ELR (cell line): ENCODE measurements around the gene LRRC18.

ENCODE experiments used
- DNase-seq: peaks from one replicate; pipeline ENCODE4 v3.0.0-alpha.2; 2015; ENCODE audit warnings: low read depth

Gene LRRC18

GRCh38 chr10:48946332-48946731 lies 6.7 kb upstream of the LRRC18 start:
- no peak for DNase-seq

DNA sequence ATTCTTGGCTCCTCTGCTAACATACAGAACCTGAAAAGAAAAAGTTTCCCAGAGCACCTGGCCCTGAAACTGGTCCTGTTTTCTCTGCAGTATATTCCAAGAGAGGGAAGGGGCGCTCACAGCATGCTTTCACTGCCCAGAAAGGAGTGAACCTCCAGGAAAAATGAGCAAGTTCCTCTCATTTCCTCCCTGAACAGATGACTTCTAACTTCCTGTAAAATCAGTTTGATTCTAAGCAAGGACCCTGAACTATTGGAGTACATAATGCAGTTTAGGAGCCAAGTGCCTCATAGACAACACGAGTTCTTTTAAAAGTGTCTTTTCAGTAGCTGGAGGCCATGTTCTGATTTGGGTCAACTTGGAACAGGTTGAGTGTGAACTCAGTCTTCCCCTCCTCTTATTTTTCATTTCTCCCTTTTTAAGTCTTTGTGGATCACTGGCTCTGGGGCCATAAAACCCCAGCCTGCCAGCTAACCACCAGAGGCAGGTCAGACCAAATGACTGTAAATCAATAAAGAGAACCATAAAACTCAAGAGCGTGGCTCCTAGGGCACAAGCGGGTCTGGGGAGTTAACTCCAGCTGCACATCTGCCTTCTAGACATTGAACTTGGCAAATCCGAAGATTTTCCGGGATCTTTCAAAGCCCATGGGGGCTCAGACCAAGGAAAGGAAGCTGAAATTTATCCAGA lies 5.9 kb upstream of the LRRC18 start:
- DNase-seq: no peak

GRCh38 chr10:48944171-48944570 lies 4.5 kb upstream of the LRRC18 start:
- no peak for DNase-seq

DNA sequence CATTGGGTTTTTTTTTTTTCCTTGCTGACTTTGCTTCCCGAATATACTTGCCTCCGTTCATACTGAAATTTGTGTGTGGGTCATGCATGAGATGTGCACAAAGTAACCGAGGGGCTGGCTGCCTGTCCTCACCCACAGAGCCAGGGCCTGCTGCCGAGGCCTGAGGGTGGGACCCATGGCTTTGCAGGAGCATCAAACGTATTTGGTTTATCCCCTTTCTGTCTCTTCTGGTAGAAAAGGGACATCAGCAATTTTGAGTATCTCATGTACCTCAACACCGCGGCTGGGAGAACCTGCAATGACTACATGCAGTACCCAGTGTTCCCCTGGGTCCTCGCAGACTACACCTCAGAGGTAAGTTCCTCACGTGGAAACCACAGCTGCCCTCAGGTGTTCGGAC lies 3.5 kb upstream of the LRRC18 start:
- no peak for DNase-seq

DNA sequence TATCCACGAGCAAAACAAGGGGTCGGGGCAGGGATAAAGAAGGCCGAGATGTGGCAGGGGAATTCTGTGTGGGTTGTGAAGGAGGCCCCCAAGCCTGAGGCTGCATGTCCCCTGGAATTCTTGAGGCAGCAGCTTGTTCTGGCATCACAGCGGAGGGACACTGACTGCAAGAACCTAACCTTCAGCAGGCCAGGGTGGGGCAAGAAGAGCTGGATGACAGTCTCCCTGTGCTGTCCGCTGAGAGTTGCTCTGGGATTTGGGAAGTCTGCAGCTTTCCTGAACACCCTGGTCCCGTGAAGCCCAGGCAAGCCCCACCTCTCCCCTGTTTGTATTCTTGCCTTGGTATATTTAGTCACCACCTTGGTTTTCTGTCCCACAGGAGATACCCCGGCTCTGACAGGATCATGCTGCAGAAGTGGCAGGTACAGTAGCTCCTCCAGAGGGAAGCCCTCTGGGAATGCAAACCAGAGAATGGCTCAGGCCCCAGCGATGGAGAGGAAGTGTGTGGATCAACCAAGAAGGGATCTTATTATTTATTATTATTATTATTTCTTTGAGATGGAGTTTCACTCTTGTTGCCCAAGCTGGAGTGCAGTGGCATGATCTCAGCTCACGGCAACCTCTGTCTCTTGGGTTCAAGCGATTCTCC lies 1.9 kb upstream of the LRRC18 start:
- no peak for DNase-seq

DNA sequence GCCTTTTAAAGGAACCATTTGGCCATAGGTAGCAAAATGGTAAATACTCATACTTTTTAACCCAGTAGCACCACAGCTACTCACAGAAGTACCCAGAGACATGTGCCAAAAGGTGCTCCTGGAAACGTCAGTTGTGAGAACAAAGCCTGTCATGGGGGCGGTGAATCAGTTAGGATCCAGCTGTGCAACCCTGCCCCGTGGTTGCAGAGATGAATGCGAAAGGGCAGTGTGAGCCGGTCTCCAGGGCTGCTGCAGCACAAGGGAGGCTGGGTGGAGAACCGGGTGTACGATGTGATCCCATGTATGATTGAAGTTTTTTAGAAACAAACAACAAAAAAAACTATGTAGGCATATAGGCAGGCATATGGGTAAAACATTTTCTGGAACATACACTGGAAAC lies 1.3 kb upstream of the LRRC18 start:
- DNase-seq: no peak

- DNase-seq: no peak
Measured at GRCh38 chr10:48940372-48940771, 732 bp upstream of the LRRC18 start.

DNA sequence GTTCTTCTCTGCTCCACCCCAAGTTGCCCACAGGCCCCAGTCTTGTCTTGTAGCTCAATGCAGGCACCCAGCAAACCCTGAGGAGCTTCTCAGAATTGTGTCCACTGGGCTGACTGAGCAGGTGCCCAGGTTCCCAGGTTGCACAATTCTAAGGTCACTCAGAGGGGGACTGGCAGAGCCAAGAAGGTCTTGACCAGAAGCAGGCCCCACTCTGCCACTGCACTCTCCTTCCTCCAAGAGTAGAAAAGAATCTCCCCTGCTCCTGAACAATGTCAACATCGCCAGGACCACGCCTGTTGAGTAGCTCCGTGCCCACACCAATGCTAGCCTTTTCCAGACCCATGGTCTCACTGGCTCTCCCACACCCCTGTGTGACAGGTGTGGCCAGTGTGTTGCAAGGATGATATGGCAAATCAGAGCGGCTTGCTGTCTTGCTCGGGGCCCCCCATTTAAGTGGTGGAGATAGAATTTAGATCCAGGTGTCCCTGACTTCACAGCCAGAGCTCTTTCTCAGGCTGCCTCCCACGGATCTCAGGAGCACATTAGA lies 577 bp downstream of the LRRC18 start:
- DNase-seq: no peak

DNA sequence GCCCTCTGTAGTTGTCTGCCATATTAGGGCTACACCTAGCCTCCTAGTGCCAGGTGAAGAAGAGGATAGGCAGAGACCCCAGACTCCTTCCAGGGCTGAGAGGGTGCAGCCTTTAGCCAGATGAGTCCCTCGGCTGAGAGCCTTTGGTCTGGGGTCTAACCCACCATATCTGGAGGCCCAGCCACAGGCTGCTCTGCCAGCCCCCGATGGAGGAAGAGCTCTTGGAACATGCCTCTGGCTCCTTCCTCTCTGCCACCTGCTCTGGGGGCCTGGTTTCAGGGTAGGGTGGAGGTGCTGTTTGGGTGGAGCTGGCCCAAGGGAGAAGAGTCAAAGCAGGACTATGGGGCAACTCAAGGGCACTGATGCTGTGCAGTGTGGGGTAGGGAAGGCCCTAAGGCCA lies 1.4 kb downstream of the LRRC18 start:
- no peak for DNase-seq

DNA sequence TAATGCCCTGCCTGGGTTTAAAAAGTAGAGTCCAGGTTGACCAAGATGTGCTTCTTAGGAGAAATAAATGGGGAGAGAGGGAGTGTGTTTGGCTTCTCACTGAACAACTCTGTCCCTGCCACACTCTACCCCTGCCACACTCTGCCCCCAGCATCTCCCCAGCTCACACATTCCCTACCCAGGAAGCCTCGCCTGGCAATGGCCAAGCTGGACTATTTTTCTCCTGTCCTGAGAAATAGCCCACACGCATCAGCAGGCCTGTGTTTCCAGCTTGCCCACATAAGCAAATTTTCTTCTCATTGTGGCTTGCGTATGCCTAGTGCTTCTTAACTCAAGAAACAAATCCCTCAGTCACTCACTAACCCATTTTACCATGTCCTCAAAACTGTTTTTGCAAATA lies 1.8 kb downstream of the LRRC18 start:
- DNase-seq: no peak

GRCh38 chr10:48935577-48935976 lies 4.1 kb downstream of the LRRC18 start:
- DNase-seq: no peak

DNA sequence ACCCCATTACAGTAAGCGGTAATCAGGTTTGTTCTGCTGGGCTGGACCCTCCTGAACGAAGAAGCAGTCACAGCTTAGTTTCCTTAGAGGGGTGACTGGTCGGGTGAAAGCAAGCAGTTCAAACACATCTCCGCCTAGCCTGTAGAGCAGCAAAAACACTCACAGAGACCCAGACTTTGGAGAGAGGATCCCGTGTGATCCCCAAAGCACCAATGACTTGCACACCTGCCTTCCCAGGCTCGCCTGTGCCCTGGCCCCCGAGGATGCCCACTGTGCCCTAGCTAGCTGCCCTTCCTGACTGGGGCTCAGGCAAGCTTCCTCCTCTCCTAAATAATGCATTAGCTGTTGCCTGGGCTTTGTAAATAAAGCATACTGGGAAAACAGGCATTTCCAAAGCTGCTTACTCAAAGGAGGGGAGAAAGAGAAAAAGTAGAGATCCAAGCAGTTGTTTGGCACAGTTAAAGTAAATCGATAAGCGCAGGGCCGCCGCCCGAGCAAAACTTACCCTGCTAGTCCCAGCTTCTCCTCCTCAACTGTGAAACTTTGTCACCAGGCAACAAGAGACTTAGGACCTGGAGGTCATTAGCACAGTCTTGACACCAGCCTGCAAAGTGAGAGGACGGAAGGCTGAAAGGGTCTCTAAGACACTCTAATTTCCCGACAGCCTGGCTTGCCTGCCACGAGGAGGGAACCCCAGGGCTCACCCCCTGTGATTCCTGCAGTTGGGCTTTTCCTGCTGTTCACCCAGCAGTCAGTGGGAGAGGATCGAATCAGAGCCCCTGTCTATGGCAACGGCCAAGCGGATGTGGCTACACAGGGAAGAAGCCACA lies 4.8 kb downstream of the LRRC18 start:
- no peak for DNase-seq

- no peak for DNase-seq
Measured at GRCh38 chr10:48932831-48933664, 6.6 kb downstream of the LRRC18 start.

GRCh38 chr10:48931188-48931587 lies 8.5 kb downstream of the LRRC18 start:
- no peak for DNase-seq

DNA sequence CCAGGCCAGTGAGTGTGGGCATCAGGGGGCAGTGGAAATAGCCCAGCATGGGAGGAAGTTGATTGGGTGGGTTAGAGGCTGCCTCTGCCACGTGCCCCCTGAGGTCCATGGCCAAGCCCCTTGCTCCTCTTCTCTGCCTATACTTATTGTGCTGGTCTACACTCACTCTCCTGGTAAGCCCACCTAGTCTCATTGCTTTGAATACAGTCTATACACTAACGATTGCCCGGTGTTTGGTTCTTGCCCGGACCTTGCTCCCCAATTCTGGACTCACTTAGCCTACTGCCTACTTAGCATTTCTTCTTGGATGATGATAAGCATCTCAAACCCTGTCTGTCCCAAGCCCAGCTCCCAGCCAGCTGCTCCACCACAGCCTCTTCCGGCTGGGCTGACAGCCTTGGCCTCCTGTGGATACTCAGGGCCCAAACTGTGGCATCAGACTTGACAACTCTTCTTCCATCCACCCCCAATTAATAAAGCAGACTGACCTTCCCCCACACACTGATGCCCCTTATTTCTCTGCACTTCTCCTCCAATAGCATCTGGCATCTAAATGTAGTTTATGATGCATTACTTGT lies 10.1 kb downstream of the LRRC18 start:
- DNase-seq: no peak

GRCh38 chr10:48926764-48927540 lies 12.7 kb downstream of the LRRC18 start:
- no peak for DNase-seq

DNA sequence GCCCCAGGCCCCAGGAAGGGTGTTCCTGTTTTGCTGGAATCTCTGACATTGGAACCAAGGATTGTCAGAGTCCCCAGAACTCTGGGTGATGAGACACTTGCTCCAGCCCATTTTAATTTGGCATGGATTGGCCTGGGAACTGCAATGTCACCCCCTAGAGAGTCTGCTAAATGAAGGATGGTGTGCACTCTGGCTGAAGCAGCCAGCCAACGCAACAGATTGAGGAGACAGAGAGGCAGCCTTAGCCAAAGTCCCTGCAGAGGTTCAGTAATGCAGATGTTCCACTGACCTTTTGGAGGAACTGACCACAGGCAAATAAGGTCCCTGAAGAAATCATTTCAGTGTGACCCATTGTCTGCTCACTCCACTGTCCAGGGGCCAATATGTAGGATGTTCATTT lies 13.4 kb downstream of the LRRC18 start:
- no peak for DNase-seq

- DNase-seq: no peak
Measured at GRCh38 chr10:48924988-48925387, 14.7 kb downstream of the LRRC18 start.

- DNase-seq: no peak
Measured at GRCh38 chr10:48923748-48924147, 15.9 kb downstream of the LRRC18 start.

DNA sequence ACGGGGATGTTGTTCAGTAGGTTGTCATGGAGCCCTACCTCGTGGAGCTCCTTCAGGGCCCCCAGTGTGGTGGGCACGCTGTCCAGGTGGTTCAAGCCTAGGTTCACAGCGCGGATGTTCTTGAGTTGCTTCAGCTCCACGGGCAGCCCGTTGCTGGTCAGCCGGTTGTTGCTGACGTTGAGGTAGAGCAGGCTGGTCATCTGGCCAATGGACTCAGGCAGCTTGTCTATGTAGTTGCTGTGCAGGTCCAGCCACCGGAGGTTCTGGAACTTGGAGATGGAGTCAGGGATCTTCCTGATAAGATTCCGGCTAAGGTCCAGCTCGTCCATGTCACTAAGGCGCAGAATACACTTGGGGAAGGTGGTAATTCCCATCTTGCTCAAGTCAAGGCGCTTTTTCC lies 26.0 kb downstream of the LRRC18 start:
- DNase-seq: no peak

DNA sequence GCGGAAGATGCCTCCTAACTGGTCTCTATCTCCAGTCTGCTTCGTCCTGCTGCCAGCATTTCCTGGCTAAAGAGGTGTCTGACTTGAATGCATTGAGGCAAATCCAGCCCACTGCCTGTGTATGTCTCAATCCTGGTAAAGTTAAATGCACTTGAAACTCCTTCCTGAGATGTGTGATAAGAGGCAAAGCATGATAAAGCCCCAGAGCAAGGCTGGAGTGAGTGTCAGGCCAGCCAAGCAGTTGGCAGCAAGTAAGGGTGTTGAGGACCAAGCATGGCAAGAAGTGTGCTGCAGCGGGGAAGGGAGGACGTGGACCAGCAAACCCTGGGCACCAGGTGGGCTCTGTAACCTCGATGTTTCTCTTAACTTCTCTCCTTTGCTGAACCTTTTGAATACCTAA lies 29.1 kb downstream of the LRRC18 start:
- DNase-seq: no peak
